ENCODE data around the gene TRAM2.

TRAM2 gene

DNA sequence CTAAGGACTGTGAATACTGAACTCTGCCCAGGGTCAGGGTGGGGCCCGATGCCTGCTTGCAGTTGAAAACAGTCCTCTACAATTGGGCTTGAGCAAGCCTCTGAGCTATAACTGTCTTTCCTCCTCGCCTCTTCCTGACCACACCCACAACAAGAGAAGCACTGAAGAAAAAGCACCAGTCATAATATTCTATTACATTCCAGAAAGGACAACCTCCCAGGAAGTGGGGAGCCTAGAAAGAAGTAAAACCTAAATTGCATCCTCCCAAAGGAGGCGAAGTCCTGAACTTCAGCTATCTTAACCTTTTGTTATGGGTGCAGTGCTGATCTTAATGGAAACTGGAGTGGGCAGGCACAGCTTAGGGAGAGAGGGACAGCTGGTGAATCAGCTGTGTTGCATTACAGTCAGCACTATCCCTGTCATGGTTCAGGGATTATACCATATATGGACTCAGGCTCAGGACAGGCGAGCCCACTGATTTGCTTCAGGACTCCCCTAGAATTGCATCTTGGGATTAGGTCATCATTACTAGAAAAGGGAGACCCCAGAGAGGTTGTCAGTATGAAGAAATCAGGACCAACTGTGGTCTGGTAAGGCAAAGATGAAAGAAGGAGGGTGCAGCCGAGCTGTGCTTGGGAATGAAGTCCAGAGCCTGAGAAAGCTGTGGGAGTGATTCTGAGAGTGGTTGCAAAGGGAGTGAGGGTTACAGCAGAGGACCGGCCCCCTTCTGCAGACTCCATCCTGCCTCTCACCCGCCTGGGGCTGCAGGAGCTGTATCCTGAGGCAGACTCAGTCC is 18.3 kb upstream of the TRAM2 start:
- H3K27me3 ChIP-seq (ENCODE audit: low read length): no peaks in the 10 kb centered on the region
- TF ChIP-seq, protein P1, sequence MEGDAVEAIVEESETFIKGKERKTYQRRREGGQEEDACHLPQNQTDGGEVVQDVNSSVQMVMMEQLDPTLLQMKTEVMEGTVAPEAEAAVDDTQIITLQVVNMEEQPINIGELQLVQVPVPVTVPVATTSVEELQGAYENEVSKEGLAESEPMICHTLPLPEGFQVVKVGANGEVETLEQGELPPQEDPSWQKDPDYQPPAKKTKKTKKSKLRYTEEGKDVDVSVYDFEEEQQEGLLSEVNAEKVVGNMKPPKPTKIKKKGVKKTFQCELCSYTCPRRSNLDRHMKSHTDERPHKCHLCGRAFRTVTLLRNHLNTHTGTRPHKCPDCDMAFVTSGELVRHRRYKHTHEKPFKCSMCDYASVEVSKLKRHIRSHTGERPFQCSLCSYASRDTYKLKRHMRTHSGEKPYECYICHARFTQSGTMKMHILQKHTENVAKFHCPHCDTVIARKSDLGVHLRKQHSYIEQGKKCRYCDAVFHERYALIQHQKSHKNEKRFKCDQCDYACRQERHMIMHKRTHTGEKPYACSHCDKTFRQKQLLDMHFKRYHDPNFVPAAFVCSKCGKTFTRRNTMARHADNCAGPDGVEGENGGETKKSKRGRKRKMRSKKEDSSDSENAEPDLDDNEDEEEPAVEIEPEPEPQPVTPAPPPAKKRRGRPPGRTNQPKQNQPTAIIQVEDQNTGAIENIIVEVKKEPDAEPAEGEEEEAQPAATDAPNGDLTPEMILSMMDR (IDR thresholded peaks at IDR 0.05; ENCODE audit: insufficient read depth, low read length, poor library complexity, severe bottlenecking): no peak
- TF ChIP-seq EZH2phosphoT487 (conservative IDR thresholded peaks at IDR 0.05; ENCODE audit: low read length): no peak
- H3K9me3 ChIP-seq (ENCODE audit: insufficient read depth, low read length): no peaks in the 10 kb centered on the region
- no peak overlapping the region for H3K4me3 ChIP-seq (ENCODE audit: insufficient read depth, low read length, poor library complexity, severe bottlenecking)
- no peaks in the 10 kb centered on the region for H3K79me2 ChIP-seq (ENCODE audit: insufficient read depth, low read length)
- no peak overlapping the region for H3K9ac ChIP-seq (ENCODE audit: low read length)
- no peak overlapping the region for H2AFZ ChIP-seq (ENCODE audit: low read depth, low read length, severe bottlenecking)
- no peaks in the 10 kb centered on the region for H3K9me2 ChIP-seq (replicated peaks; ENCODE audit: insufficient read depth, low read length)
- H3K27ac ChIP-seq (ENCODE audit: low read depth, low read length): no peak overlapping the region
- H3K36me3 ChIP-seq (ENCODE audit: low read length): no peaks in the 10 kb centered on the region
- H4K20me1 ChIP-seq (ENCODE audit: low read depth, low read length): no peaks in the 10 kb centered on the region
- H3K4me2 ChIP-seq (ENCODE audit: low read depth, low read length, poor library complexity, severe bottlenecking): no peak overlapping the region
- no peaks in the 10 kb centered on the region for H3F3A ChIP-seq (ENCODE audit: insufficient read depth)

DNA sequence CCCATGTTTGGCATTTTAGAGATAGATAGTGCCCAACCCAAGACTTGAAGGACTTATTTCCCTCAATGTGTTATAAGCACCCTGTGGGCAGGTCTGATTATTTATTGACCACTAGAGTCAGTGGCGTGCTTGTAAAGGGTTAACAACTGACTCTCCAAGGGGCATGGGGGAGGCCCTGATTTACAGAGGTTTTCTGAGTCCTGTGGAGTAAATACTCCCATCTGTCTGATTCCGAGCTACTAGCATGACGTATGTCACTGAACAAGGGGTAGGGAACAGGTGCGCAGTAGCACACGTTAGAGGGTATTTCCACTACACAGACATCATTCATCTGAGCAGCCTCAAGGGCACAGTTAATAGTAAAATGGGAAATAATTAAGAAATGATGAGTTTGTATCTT is 17.4 kb upstream of the TRAM2 start:
- Histone ChIP-seq H3K79me2 (ENCODE audit: insufficient read depth, low read length) (no peaks in the 10 kb centered on the region), H3K36me3 (ENCODE audit: low read length) (no peaks in the 10 kb centered on the region), H3K27me3 (ENCODE audit: low read length) (no peaks in the 10 kb centered on the region), H3F3A (ENCODE audit: insufficient read depth) (no peaks in the 10 kb centered on the region), H3K4me2 (ENCODE audit: low read depth, low read length, poor library complexity, severe bottlenecking) (no peak overlapping the region), H4K20me1 (ENCODE audit: low read depth, low read length) (no peaks in the 10 kb centered on the region), H3K9me3 (ENCODE audit: insufficient read depth, low read length) (no peaks in the 10 kb centered on the region), H3K9ac (ENCODE audit: low read length) (no peak overlapping the region), H3K9me2 (replicated peaks; ENCODE audit: insufficient read depth, low read length) (no peaks in the 10 kb centered on the region), H3K4me3 (ENCODE audit: insufficient read depth, low read length, poor library complexity, severe bottlenecking) (no peak overlapping the region), H2AFZ (ENCODE audit: low read depth, low read length, severe bottlenecking) (no peak overlapping the region), H3K27ac (ENCODE audit: low read depth, low read length) (no peak overlapping the region)
- TF ChIP-seq, protein P1 (IDR thresholded peaks at IDR 0.05; ENCODE audit: insufficient read depth, low read length, poor library complexity, severe bottlenecking): no peak
- no peak for TF ChIP-seq EZH2phosphoT487 (conservative IDR thresholded peaks at IDR 0.05; ENCODE audit: low read length)

DNA sequence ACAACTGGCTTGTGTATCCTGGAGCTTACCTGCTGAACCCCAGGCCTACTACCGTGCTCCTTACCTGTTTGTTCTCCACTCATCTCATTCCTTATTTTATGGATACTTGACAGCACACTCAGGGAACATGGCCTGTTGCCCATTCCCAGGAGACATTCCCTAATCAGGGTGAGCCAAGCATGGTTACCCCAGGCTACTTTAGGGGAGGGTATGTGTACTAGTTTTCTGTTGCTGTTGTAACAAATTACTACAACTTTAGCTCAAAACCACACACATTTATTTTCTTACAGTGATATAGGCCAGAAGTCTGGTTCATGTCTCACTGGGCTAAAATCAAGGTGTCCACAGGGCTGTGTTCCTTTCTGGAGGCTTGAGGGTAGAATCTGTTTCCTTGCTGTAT is 15.0 kb upstream of the TRAM2 start:
- TF ChIP-seq, protein P1 (IDR thresholded peaks at IDR 0.05; ENCODE audit: insufficient read depth, low read length, poor library complexity, severe bottlenecking): no peak
- no peak for TF ChIP-seq EZH2phosphoT487 (conservative IDR thresholded peaks at IDR 0.05; ENCODE audit: low read length)
- no peak overlapping the region for H3K9ac ChIP-seq (ENCODE audit: low read length)
- no peaks in the 10 kb centered on the region for H3F3A ChIP-seq (ENCODE audit: insufficient read depth)
- H3K27ac ChIP-seq (ENCODE audit: low read depth, low read length): no peak overlapping the region
- no peak overlapping the region for H3K4me2 ChIP-seq (ENCODE audit: low read depth, low read length, poor library complexity, severe bottlenecking)
- no peak overlapping the region for H2AFZ ChIP-seq (ENCODE audit: low read depth, low read length, severe bottlenecking)
- no peak overlapping the region for H3K4me3 ChIP-seq (ENCODE audit: insufficient read depth, low read length, poor library complexity, severe bottlenecking)
- no peaks in the 10 kb centered on the region for H3K9me2 ChIP-seq (replicated peaks; ENCODE audit: insufficient read depth, low read length)
- H3K9me3 ChIP-seq (ENCODE audit: insufficient read depth, low read length): no peaks in the 10 kb centered on the region
- H3K27me3 ChIP-seq (ENCODE audit: low read length): no peaks in the 10 kb centered on the region
- H3K79me2 ChIP-seq (ENCODE audit: insufficient read depth, low read length): no peaks in the 10 kb centered on the region
- H3K36me3 ChIP-seq (ENCODE audit: low read length): no peaks in the 10 kb centered on the region
- H4K20me1 ChIP-seq (ENCODE audit: low read depth, low read length): no peaks in the 10 kb centered on the region
